Osteoblast (primary cell): Measurements from ENCODE around the gene GPR173. TPM values are rescaled to one million over a fixed set of nuclear protein-coding genes. Genes with fewer than 3 reads are reported as not detected.

ENCODE experiments used
- DNase-seq: peaks from one replicate; pipeline ENCODE4 v3.0.0; 2011; ENCODE audit warnings: low spot score, mixed read lengths; ENCODE audit not compliant: insufficient read length; ENCODE audit errors: missing footprints
- H2AFZ ChIP-seq: 2 replicates; pipeline ENCODE4 v1.6.0; 2011; ENCODE audit warnings: mild to moderate bottlenecking, low read length
- H3K27ac ChIP-seq: 2 replicates; pipeline ENCODE4 v1.5.1; 2011; ENCODE audit warnings: mild to moderate bottlenecking, low read depth, low read length, moderate library complexity
- H3K27me3 ChIP-seq: 2 replicates; pipeline ENCODE4 v1.6.0; 2012; ENCODE audit warnings: mild to moderate bottlenecking, control low read depth, inconsistent platforms, low read length, moderate library complexity; ENCODE audit not compliant: insufficient read depth
- H3K36me3 ChIP-seq: 2 replicates; pipeline ENCODE4 v1.5.1; 2011; ENCODE audit warnings: mild to moderate bottlenecking, low read length, control low read depth, moderate library complexity; ENCODE audit not compliant: insufficient read depth
- H3K4me1 ChIP-seq: 2 replicates; pipeline ENCODE4 v1.5.1; 2011; ENCODE audit warnings: mild to moderate bottlenecking, low read length, control low read depth, moderate library complexity; ENCODE audit not compliant: insufficient read depth
- H3K4me2 ChIP-seq: 2 replicates; pipeline ENCODE4 v1.6.0; 2011; ENCODE audit warnings: mild to moderate bottlenecking, low read length; ENCODE audit not compliant: insufficient read depth
- H3K4me3 ChIP-seq: fragments of 200-600 bp; sonication (generic); 3 replicates; pipeline ENCODE4 v1.5.1; 2012; ENCODE audit warnings: mild to moderate bottlenecking, low read length, inconsistent platforms; ENCODE audit not compliant: insufficient read depth
- H3K79me2 ChIP-seq: 2 replicates; pipeline ENCODE4 v1.6.0; 2012; ENCODE audit warnings: mild to moderate bottlenecking, low read length, control low read depth, inconsistent platforms; ENCODE audit not compliant: insufficient read depth
- H3K9me3 ChIP-seq: 2 replicates; pipeline ENCODE4 v1.5.1; 2011; ENCODE audit warnings: low read depth, low read length, control low read depth
- H4K20me1 ChIP-seq: 2 replicates; pipeline ENCODE4 v1.6.0; 2012; ENCODE audit warnings: mild to moderate bottlenecking, low read length, control low read depth; ENCODE audit not compliant: insufficient read depth
- total RNA-seq: library from RNA; depleted of rRNA; stranded (reverse); fragments of >200 nt; gene quantifications from 2 replicates; pipeline ENCODE4 v1.2.3, GENCODE V29; 2012
- TF ChIP-seq, protein P1 (sequence below): IDR thresholded peaks from 2 replicates; pipeline ENCODE4 v1.5.1; 2011; ENCODE audit warnings: mild to moderate bottlenecking, low read depth, low read length, moderate library complexity; ENCODE audit errors: extremely low read depth

GPR173 gene
- total RNA-seq, 1 donor = 2.2 TPM

DNA sequence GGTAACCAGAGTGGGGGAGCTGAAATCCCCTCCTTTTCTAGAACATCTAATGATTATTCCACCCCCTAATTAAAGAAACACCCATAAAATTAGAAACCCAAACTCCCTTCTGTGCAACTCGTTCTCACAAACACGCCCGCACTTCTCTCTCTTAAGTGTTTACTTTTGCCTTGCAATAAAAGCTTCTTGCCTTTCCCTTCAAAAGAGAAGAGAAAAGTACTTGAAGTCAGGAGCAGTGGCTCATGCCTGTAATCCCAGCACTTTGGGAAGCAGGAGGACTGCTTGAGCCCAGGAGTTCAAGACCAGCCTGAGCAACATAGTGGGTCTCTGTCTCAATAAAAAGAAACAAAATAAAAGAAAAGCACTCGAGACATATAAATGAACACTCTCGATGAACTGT is 3.6 kb upstream of the GPR173 start:
- Histone ChIP-seq H3K27ac (no peak overlapping the region), H3K36me3 (no peaks in the 10 kb centered on the region), H3K27me3 (peaks cover 29% of the 10 kb centered on the region), H3K4me3 (no peak overlapping the region), H3K9me3 (no peaks in the 10 kb centered on the region), H2AFZ (no peak overlapping the region), H3K79me2 (peaks cover 14% of the 10 kb centered on the region), H3K4me1 (peaks cover under 1% of the 10 kb centered on the region), H4K20me1 (peaks cover 6% of the 10 kb centered on the region), H3K4me2 (no peak overlapping the region)
- no peak for DNase-seq
- TF ChIP-seq, protein P1, sequence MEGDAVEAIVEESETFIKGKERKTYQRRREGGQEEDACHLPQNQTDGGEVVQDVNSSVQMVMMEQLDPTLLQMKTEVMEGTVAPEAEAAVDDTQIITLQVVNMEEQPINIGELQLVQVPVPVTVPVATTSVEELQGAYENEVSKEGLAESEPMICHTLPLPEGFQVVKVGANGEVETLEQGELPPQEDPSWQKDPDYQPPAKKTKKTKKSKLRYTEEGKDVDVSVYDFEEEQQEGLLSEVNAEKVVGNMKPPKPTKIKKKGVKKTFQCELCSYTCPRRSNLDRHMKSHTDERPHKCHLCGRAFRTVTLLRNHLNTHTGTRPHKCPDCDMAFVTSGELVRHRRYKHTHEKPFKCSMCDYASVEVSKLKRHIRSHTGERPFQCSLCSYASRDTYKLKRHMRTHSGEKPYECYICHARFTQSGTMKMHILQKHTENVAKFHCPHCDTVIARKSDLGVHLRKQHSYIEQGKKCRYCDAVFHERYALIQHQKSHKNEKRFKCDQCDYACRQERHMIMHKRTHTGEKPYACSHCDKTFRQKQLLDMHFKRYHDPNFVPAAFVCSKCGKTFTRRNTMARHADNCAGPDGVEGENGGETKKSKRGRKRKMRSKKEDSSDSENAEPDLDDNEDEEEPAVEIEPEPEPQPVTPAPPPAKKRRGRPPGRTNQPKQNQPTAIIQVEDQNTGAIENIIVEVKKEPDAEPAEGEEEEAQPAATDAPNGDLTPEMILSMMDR = no peak

DNA sequence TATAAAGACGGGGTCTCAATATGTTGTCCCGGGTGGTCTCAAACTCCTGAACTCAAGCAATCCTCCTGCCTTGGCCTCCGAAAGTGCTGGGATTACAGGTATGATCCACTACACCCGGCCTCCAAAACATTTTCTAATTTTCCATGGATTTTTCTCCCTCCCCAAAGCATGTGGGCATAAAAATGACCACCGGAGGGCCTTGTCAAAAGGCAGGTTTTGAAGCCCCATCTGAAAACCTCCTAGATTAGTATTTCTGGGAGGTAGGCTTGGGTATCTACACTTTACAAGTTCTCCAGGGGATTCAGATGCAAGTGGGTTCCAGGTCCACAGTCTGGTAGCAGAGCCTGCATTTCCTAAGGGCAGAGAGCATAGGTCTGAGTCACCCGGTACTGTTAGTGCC is 1.4 kb upstream of the GPR173 start:
- Histone ChIP-seq H3K4me1 (peaks cover 8% of the 10 kb centered on the region), H4K20me1 (peaks cover 22% of the 10 kb centered on the region), H3K27ac (no peak overlapping the region), H3K9me3 (no peaks in the 10 kb centered on the region), H3K4me2 (no peak overlapping the region), H2AFZ (no peak overlapping the region), H3K79me2 (peaks cover 36% of the 10 kb centered on the region), H3K4me3 (no peak overlapping the region), H3K27me3 (peaks cover 13% of the 10 kb centered on the region), H3K36me3 (no peaks in the 10 kb centered on the region)
- no peak for DNase-seq
- TF ChIP-seq, protein P1 = peak; percentile 43

DNA sequence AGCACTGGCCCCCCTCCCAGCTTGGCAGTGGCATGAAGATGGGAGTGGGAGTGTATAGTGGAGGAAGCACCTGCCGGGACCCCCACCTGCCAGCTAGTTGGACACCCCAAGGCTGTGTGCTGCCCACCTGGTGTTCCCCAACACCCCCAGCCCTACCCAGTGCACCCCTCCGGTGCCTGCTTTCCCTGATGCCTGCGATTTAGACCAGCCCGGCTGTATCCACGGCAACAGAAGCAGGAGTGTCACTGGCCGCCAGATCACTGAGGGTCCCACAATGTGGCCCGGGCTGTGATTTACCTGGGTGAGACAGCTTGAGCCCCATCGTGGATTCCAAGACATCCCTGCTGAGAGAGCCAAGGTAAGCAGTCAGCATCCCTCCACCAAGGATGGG is 533 bp downstream of the GPR173 start:
- peak overlapping the region; percentile 75 for H3K4me3 ChIP-seq
- no peaks in the 10 kb centered on the region for H3K36me3 ChIP-seq
- peaks cover 13% of the 10 kb centered on the region for H3K27me3 ChIP-seq
- H3K4me2 ChIP-seq = peak overlapping the region; percentile 82
- H2AFZ ChIP-seq = no peak overlapping the region
- no peak for DNase-seq
- no peaks in the 10 kb centered on the region for H3K9me3 ChIP-seq
- peaks cover 8% of the 10 kb centered on the region for H3K4me1 ChIP-seq
- H4K20me1 ChIP-seq = peaks cover 26% of the 10 kb centered on the region
- peaks cover 55% of the 10 kb centered on the region for H3K79me2 ChIP-seq
- no peak overlapping the region for H3K27ac ChIP-seq
- TF ChIP-seq, protein P1 = no peak

DNA sequence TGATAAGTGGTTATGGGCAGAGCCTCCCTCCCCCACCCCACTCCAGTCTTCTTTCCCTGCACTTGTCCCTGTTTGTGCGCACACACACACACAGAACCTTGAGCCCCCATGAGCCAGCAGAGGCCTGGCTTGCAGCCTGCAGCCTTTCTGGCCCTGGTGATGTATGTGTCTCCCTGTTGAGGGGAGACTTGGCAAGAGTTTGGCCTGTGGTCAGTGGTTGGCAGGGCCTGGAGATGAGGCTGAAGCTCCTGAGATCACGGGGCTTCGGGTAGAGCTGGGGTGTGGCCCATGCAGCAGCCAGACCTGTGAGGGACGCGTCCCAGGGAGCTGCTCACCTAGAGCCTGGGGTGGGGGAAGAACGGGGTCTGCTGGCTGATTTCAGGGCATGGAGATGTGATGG is 2.3 kb downstream of the GPR173 start:
- Histone ChIP-seq H3K79me2 (peaks cover 71% of the 10 kb centered on the region), H3K4me1 (peaks cover 8% of the 10 kb centered on the region), H3K4me3 (peak overlapping the region; percentile 14), H3K27me3 (peaks cover 5% of the 10 kb centered on the region), H3K4me2 (peak overlapping the region; percentile 82), H3K36me3 (no peaks in the 10 kb centered on the region), H2AFZ (no peak overlapping the region), H3K9me3 (no peaks in the 10 kb centered on the region), H3K27ac (no peak overlapping the region), H4K20me1 (peaks cover 40% of the 10 kb centered on the region)
- TF ChIP-seq, protein P1 = no peak
- no peak for DNase-seq
